VCaP (cell line): Measurements from ENCODE around the gene REV1.

Experiments
- H3K27ac ChIP-seq: fragments of 450-650 bp; 2 replicates; pipeline ENCODE4 v1.5.1; 2017
- CTCF ChIP-seq: fragments of 450-650 bp; conservative IDR thresholded peaks from 2 replicates; pipeline ENCODE4 v1.5.1; 2017; ENCODE audit warnings: mild to moderate bottlenecking, moderate library complexity

Gene REV1

GRCh38 chr2:99399795-99400194 is 90.0 kb downstream of the REV1 start:
- H3K27ac ChIP-seq, result peak overlapping the region; percentile 20
- TF ChIP-seq CTCF, result no peak

GRCh38 chr2:99399063-99399462 is 90.8 kb downstream of the REV1 start:
- peak overlapping the region; percentile 20 for H3K27ac ChIP-seq
- no peak for TF ChIP-seq CTCF

GRCh38 chr2:99398303-99398702 is 91.5 kb downstream of the REV1 start:
- no peak overlapping the region; the same call in 1 of the 2 replicates for H3K27ac ChIP-seq
- no peak for TF ChIP-seq CTCF

- H3K27ac ChIP-seq, result no peak overlapping the region
- TF ChIP-seq CTCF, result no peak
Observed at GRCh38 chr2:99397266-99397920, 92.4 kb downstream of the REV1 start.

GRCh38 chr2:99395589-99396130 is 94.2 kb downstream of the REV1 start:
- H3K27ac ChIP-seq, result no peak overlapping the region
- no peak for TF ChIP-seq CTCF

GRCh38 chr2:99389946-99390345 is 99.9 kb downstream of the REV1 start:
- TF ChIP-seq CTCF, result no peak

GRCh38 chr2:99389371-99389770 is 100.4 kb downstream of the REV1 start:
- no peak for TF ChIP-seq CTCF
- H3K27ac ChIP-seq, result no peak overlapping the region

More at GRCh38 chr2:99389946-99390345, 99.9 kb downstream of the REV1 start:
- no peak overlapping the region for H3K27ac ChIP-seq
